SK-N-MC (cell line): Measurements from ENCODE around the gene JMJD1C.

ENCODE experiments used
- EZH2 ChIP-seq: fragments of 200-600 bp; sonication (generic); IDR thresholded peaks from one replicate; pipeline ENCODE4 v1.6.1; 2017; ENCODE audit warnings: antibody characterized with exemption
- FOXP2 ChIP-seq: optimal IDR thresholded peaks from 2 replicates; pipeline ENCODE3; 2011; ENCODE audit warnings: mild to moderate bottlenecking, moderate library complexity; ENCODE audit not compliant: insufficient read depth; ENCODE audit errors: extremely low read length, control extremely low read depth
- POLR2AphosphoS5 ChIP-seq: IDR thresholded peaks from 2 replicates; pipeline ENCODE4 v1.6.1; 2012; ENCODE audit warnings: mild to moderate bottlenecking, low read depth, low read length, borderline replicate concordance

DNA sequence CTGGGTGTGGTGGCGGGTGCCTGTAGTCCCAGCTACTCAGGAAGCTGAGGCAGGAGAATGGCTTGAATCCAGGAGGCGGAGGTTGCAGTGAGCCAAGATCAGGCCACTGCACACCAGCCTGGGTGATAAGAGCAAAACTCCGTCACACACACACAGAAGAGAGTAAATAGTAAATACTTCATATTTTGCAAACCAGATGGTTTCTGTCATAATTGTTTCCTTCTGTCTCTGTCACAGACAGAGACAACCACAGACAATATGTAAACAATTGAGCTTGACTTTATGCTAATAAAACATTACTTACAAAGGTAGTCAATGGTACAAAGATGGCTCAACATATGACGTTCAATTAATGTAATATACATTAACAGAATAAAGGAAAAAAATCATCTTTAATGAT, 83.7 kb downstream of the JMJD1C start:
- no peak for TF ChIP-seq EZH2
- TF ChIP-seq POLR2AphosphoS5, result no peak
- no peak for TF ChIP-seq FOXP2
